GM15510 (cell line): ENCODE results near the gene ABCG5.

Experiments used
- POLR2A ChIP-seq: IDR thresholded peaks from 3 replicates; pipeline ENCODE4 v1.6.1; 2011; ENCODE audit warnings: borderline replicate concordance; ENCODE audit not compliant: insufficient read length; ENCODE audit errors: extremely low read depth

The ABCG5 gene

DNA sequence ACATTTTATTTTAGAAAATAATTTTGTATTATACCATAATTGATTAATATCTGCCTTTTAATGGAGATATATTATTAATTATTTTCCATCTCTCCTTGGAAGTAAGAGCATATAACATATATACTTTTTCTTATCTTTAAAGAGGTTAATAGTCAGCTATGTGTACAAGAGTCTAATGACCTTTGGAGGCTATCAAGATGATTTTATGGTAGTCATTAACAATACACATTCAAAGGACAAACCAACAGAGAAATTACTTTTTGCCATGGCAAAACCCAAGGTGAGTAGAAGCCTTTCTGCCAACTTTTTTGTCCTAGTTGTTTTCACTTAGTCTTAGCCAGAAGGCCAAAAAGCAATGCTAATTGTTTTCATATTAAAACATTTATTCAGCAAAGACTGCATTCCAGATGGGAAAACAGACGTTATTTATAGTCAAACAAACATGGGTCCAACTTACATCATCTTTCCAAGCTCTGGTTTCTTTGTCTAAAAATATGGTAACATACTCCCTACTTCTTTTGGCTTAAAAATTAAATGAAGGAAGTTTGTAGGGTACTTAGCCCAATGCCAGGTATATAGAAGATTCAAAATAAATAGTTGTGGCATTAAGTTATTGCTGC is 74.4 kb downstream of the ABCG5 start:
- no peak for TF ChIP-seq POLR2A

DNA sequence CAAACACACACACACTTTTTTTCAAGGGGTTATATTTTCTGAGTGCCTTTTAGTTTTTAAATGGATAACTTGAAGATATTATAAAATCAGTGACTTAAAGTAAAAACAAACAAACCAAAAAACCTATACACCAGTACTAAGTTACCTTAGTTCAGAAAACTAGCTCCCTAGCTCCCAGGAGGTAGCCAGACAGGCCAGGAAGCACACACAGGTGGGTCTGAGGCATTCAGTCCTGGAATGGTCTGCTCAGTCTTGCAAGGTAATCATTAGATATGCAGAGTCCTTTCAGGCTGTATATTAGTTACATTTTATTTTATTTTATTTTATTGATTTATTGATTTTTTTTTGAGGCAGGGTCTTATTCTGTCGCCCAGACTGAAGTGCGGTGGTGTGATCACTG is 75.5 kb downstream of the ABCG5 start:
- TF ChIP-seq POLR2A: no peak
